Upper lobe of left lung (tissue), 6 donors: ENCODE measurements around the gene ZSCAN32. TPM values are rescaled to one million over a fixed set of nuclear protein-coding genes. Genes with fewer than 3 reads are reported as not detected.

Experiments used
- ATAC-seq, 2 donors: fragments of 200-7000 bp; cut with Tn5 transposase; one replicate each; pipeline ENCODE4 v1.9.1; 2022; ENCODE audit warnings: mild to moderate bottlenecking in 2 of 2, moderate library complexity in 2 of 2; ENCODE audit not compliant: low FRiP score in 2 of 2
- DNase-seq, 2 donors: peaks; one replicate each; pipeline ENCODE4 v3.0.0-alpha.2; 2019 to 2020
- H3K27ac ChIP-seq, 4 donors: fragments of 200-600 bp; sonication (generic); one replicate each; pipeline ENCODE4 v1.5.1; 2016 to 2019
- H3K27me3 ChIP-seq, 4 donors: fragments of 200-600 bp; sonication (generic); one replicate each; pipeline ENCODE4 v1.5.1; 2017 to 2019
- H3K36me3 ChIP-seq, 4 donors: fragments of 200-600 bp; sonication (generic); one replicate each; pipeline ENCODE4 v1.5.1; 2016 to 2019
- H3K4me1 ChIP-seq, 4 donors: fragments of 200-600 bp; sonication (generic); one replicate each; pipeline ENCODE4 v1.5.1; 2018 to 2019
- H3K4me3 ChIP-seq, 4 donors: fragments of 200-600 bp; sonication (generic); one replicate each; pipeline ENCODE4 v1.5.1; 2017 to 2019; ENCODE audit warnings: mild to moderate bottlenecking in 2 of 4, moderate library complexity in 1 of 4
- H3K9me3 ChIP-seq, 4 donors: fragments of 200-600 bp; sonication (generic); one replicate each; pipeline ENCODE4 v1.5.1; 2018 to 2019
- CTCF ChIP-seq, 6 experiments: fragments of 450-650 bp in 4 of 6; fragments of 200-600 bp in 2 of 6; sonication (generic) in 2 of 6; IDR thresholded peaks; one replicate each; pipeline ENCODE4 v1.5.1; 2016 to 2019; ENCODE audit warnings: antibody characterized with exemption in 6 of 6
- EP300 ChIP-seq, 4 donors: sonication (generic); formaldehyde crosslinking; IDR thresholded peaks; one replicate each; pipeline ENCODE4 v1.5.1; 2017; ENCODE audit warnings: antibody characterized with exemption in 4 of 4, control low read depth in 2 of 4
- POLR2A ChIP-seq, 4 donors: fragments of 450-650 bp; IDR thresholded peaks; one replicate each; pipeline ENCODE4 v1.5.1; 2016 to 2017; ENCODE audit warnings: antibody characterized with exemption in 4 of 4, mild to moderate bottlenecking in 2 of 4
- POLR2AphosphoS5 ChIP-seq, 2 donors: sonication (generic); formaldehyde crosslinking; IDR thresholded peaks; one replicate each; pipeline ENCODE4 v1.5.1; 2017; ENCODE audit warnings: antibody characterized with exemption in 2 of 2
- WGBS, 2 donors: methylation state at CpG; one replicate each; pipeline ENCODE4 v1.1.5; 2017 to 2018; 5-methylcytosine and 5-hydroxymethylcytosine counted together
- total RNA-seq, 6 donors: library from RNA; depleted of rRNA in 4 of 6; stranded (reverse); fragments of >200 nt in 4 of 6; gene quantifications; one replicate each; pipeline versions ENCODE4 v1.1.0 to v1.2.1, GENCODE V29; 2016 to 2021
- donor health status: DM: no; HTN: no; CAD: no; lungs with moderate emphysema.
- donor health status: DM: no; HTN: yes; CAD: no; lungs with severe emphysema.

Gene ZSCAN32
- 10 to 100 TPM in 5 of 6 donors, 1 to 10 TPM in 1; 7.5 to 25.0 (median 14.0) TPM for total RNA-seq

GRCh38 chr16:3400779-3401688, at the start of gene ZSCAN32, which contains the start of gene ZNF174:
Gene ZSCAN32, minus strand, starts transcription at chr16:3401004. Its CDS starts 3,447 bp downstream, at chr16:3397557.
Gene ZNF174, plus strand, starts transcription at chr16:3401215. Its CDS starts 790 bp downstream, at chr16:3402005.
- no peaks in the 10 kb centered on the region for H3K27me3 ChIP-seq
- peak; percentile 98 to 100 for DNase-seq
- H3K27ac ChIP-seq = peak within 1 kb of the TSS; percentile 79 to 92 (median 91)
- H3K4me1 ChIP-seq = peaks cover 13 to 28% (median 19%) of the 10 kb centered on the region in 4 donors
- H3K4me3 ChIP-seq = peak within 1 kb of the TSS; percentile 77 to 93 (median 80)
- 1% methylated on average over 21 to 34 of the region's 95 CpGs for WGBS, 2 donors
- ATAC-seq = peak; percentile 99 to 100
- peaks cover 13 to 43% (median 30%) of the 10 kb centered on the region in 4 donors for H3K36me3 ChIP-seq
- H3K9me3 ChIP-seq = peaks cover 9 to 26% (median 16%) of the 10 kb centered on the region in 4 donors
- TF ChIP-seq POLR2A (IDR thresholded peaks at IDR 0.05) (peak in 2 of 4 donors; percentile 76 to 85), POLR2AphosphoS5 (IDR thresholded peaks at IDR 0.05) (peak; percentile 76 to 93), CTCF (IDR thresholded peaks at IDR 0.05) (peak in 5 of 6 experiments; percentile 5 to 41 (median 10)), EP300 (IDR thresholded peaks at IDR 0.05) (no peak)

GRCh38 chr16:3444032-3444388, 43.2 kb upstream of the ZSCAN32 start:
- H3K27ac ChIP-seq = peak overlapping the region; percentile 82 to 85 (median 84)

GRCh38 chr16:3443108-3444031, 42.6 kb upstream of the ZSCAN32 start, which contains the start of the genes NAA60 and ZNF597:
Gene NAA60, plus strand, starts transcription at chr16:3443680. Its CDS starts 32,548 bp downstream, at chr16:3476228.
Gene ZNF597, minus strand, starts transcription at chr16:3443504. Its CDS starts 351 bp downstream, at chr16:3443153.
- Histone ChIP-seq H3K36me3 (peaks cover 0 to 25% (median 5%) of the 10 kb centered on the region in 4 donors), H3K4me1 (peaks cover 4 to 10% (median 8%) of the 10 kb centered on the region in 4 donors), H3K9me3 (peaks cover 3 to 14% (median 9%) of the 10 kb centered on the region in 4 donors), H3K4me3 (peak within 1 kb of the TSS; percentile 37 to 80 (median 71)), H3K27ac (peak within 1 kb of the TSS; percentile 82 to 85 (median 84)), H3K27me3 (no peaks in the 10 kb centered on the region)
- peak; percentile 96 to 98 for ATAC-seq
- DNase-seq = peak; percentile 87 to 90
- peak in 1 of 2 donors; percentile 60 for TF ChIP-seq POLR2AphosphoS5 (IDR thresholded peaks at IDR 0.05)
- TF ChIP-seq CTCF (IDR thresholded peaks at IDR 0.05) = no peak
- peak in 2 of 4 donors; percentile 34 to 46 for TF ChIP-seq POLR2A (IDR thresholded peaks at IDR 0.05)
- TF ChIP-seq EP300 (IDR thresholded peaks at IDR 0.05) = no peak
- WGBS, 2 donors = 56 to 63% methylated on average over 58 to 61 of the region's 61 CpGs

More at GRCh38 chr16:3444032-3444388, 43.2 kb upstream of the ZSCAN32 start:
- Histone ChIP-seq H3K27me3 (no peaks in the 10 kb centered on the region), H3K4me1 (peaks cover 4 to 10% (median 8%) of the 10 kb centered on the region in 4 donors), H3K9me3 (peaks cover 3 to 10% (median 7%) of the 10 kb centered on the region in 4 donors), H3K4me3 (peak overlapping the region; percentile 12 to 80 (median 71)), H3K36me3 (peaks cover 0 to 26% (median 4%) of the 10 kb centered on the region in 4 donors)
- WGBS, 2 donors = 34 to 52% methylated on average over 5 to 10 of the region's 10 CpGs
- ATAC-seq (peak; percentile 74 to 87), DNase-seq (no peak)
- TF ChIP-seq POLR2AphosphoS5 (IDR thresholded peaks at IDR 0.05) (peak; percentile 15 to 22), CTCF (IDR thresholded peaks at IDR 0.05) (peak in 1 of 6 experiments; percentile 28), EP300 (IDR thresholded peaks at IDR 0.05) (no peak), POLR2A (IDR thresholded peaks at IDR 0.05) (peak in 2 of 4 donors; percentile 19 to 60)

- H3K9me3 ChIP-seq = peaks cover 3 to 14% (median 9%) of the 10 kb centered on the region in 4 donors
- DNase-seq (no peak), ATAC-seq (no peak)
- peaks cover 4 to 6% (median 5%) of the 10 kb centered on the region in 4 donors for H3K4me1 ChIP-seq
- H3K36me3 ChIP-seq = peaks cover 0 to 34% (median 8%) of the 10 kb centered on the region in 4 donors
- H3K4me3 ChIP-seq = no peak overlapping the region
- no peak overlapping the region for H3K27ac ChIP-seq
- no peaks in the 10 kb centered on the region for H3K27me3 ChIP-seq
- TF ChIP-seq POLR2AphosphoS5 (IDR thresholded peaks at IDR 0.05) (no peak), CTCF (IDR thresholded peaks at IDR 0.05) (no peak), EP300 (IDR thresholded peaks at IDR 0.05) (no peak), POLR2A (IDR thresholded peaks at IDR 0.05) (no peak)
- 88 to 93% methylated on average over 4 of the region's 4 CpGs for WGBS, 2 donors
Measured at GRCh38 chr16:3439637-3440036, 38.8 kb upstream of the ZSCAN32 start.
